ENCODE measurements around the gene UGT1A4. TPM values are rescaled to one million over a fixed set of nuclear protein-coding genes. Genes with fewer than 3 reads are reported as not detected.

Gene UGT1A4
- total RNA-seq, result 0.33 TPM in 1 of 2 replicates, not detected in the other

DNA sequence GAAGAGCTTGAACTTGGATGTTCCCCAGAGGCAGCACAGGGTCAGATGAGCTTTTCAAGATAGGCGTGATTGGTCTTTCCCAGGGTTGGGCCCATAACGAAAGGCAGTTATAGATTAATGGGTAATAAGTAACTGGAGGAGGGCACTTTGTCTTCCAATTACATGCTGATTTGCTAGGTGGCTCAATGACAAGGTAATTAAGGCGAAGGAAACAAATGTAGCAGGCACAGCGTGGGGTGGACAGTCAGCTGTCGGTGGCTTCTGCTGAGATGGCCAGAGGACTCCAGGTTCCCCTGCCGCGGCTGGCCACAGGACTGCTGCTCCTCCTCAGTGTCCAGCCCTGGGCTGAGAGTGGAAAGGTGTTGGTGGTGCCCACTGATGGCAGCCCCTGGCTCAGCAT, at the start of gene UGT1A4:
UGT1A4 (plus strand) TSS at position 185 of the 400 bp plus-strand sequence; CDS start at position 270, 85 bp downstream.

DNA sequence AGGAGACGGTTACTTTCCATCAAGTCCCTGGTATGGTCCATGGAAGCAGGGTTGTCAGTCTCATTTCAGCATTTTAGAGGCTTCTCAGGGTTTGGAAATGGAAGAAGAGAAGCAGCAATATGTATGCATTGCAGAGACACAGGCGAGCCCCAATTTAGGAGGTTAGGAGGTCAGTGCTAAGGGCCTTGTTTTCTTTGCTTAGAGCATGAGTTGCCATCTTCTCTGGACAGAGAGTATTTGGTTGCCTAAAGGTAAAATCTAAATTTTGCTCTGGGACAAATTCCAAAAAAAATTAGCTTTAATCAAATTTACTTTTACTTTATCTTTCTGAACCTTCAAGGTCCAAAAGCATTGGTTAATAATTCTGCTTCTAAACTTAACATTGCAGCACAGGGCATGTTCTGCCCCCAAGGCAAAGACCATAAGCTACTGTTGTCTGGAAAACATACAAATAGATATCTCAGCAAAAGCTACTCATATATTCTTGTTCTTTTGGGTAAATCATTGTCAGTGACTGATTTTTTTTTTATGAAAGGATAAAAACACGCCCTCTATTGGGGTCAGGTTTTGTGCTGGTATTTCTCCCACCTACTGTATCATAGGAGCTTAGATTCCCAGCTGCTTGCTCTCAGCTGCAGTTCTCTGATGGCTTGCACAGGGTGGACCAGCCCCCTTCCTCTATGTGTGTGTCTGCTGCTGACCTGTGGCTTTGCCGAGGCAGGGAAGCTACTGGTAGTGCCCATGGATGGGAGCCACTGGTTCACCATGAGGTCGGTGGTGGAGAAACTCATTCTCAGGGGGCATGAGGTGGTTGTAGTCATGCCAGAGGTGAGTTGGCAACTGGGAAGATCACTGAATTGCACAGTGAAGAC, 47.0 kb upstream of the UGT1A4 start, which contains the start of gene UGT1A9:
UGT1A9 (plus strand) TSS at position 609 of the 872 bp plus-strand sequence; CDS start at position 646, 37 bp downstream.

DNA sequence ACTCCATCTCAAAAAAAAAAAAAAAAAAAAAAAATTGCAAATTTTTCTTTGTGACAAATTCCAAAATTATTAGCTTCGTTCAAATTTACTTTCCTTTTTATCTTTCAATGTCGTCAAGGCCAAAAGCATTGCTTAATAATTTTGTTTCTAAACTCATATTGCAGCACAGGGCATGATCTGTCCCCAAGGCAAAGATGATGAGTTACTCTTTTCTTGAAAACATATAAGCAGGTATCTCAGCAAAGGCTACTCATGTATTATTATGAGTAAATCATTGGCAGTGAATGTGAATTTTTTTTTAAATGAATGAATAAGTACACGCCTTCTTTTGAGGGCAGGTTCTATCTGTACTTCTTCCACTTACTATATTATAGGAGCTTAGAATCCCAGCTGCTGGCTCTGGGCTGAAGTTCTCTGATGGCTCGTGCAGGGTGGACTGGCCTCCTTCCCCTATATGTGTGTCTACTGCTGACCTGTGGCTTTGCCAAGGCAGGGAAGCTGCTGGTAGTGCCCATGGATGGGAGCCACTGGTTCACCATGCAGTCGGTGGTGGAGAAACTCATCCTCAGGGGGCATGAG, 36.9 kb upstream of the UGT1A4 start, which contains the start of gene UGT1A7:
UGT1A7 (plus strand) TSS at position 381 of the 579 bp plus-strand sequence; CDS start at position 418, 37 bp downstream.

DNA sequence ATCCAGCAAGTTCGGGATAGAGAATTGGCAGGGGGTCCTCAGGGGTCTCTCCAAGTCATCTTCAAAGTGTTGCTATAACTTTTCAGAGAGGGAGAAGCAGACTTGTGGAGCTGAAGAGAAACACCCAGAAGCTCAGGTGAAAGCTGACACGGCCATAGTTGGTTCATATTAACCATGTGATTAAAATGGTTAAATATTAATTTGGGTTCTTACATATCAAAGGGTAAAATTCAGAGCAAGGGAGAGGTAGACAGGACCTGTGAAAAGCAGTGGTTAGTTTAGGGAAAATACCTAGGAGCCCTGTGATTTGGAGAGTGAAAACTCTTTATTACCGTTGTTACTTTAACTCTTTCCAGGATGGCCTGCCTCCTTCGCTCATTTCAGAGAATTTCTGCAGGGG, 25.9 kb upstream of the UGT1A4 start, which contains the start of gene UGT1A6:
UGT1A6 (plus strand) TSS at position 243 of the 400 bp plus-strand sequence; CDS start at position 358, 115 bp downstream.

DNA sequence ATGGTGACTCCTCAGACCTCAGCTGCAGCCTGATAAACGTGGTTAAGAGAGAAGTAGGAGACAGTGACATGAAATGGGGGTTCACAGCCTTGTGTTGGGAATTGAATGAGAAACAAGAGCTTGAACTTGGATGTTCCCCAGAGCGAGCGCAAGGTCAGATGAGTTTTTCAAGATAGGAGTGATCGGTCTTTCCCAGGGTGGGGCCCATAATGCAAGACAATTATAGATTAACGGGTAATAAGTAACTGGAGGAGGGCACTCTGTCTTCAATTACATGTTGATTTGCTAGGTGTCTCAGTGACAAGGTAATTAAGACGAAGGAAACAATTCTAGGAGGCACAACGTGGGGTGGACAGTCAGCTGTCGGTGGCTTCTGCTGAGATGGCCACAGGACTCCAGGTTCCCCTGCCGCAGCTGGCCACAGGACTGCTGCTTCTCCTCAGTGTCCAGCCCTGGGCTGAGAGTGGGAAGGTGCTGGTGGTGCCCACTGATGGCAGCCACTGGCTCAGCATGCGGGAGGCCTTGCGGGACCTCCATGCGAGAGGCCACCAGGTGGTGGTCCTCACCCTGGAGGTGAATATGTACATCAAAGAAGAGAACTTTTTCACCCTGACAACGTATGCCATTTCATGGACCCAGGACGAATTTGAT, 5.8 kb upstream of the UGT1A4 start, which contains the start of gene UGT1A5:
UGT1A5 (plus strand) TSS at position 297 of the 651 bp plus-strand sequence; CDS start at position 382, 85 bp downstream.

DNA sequence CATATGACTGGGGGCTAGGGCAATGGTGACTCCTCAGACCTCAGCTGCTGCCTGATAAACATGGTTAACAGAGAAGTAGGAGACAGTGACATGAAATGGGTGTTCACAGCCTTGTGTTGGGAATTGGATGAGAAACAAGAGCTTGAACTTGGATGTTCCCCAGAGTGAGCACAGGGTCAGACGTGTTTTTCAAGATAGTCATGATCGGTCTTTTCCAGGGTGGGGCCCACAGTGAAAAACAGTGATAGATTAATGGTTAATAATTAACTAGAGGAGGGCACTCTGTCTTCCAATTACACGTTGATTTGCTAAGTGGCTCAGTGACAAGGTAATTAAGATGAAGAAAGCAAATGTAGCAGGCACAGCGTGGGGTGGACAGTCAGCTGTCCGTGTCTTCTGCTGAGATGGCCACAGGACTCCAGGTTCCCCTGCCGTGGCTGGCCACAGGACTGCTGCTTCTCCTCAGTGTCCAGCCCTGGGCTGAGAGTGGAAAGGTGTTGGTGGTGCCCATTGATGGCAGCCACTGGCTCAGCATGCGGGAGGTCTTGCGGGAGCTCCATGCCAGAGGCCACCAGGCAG, 10.3 kb downstream of the UGT1A4 start, which contains the start of gene UGT1A3:
UGT1A3 (plus strand) TSS at position 320 of the 579 bp plus-strand sequence; CDS start at position 405, 85 bp downstream.

DNA sequence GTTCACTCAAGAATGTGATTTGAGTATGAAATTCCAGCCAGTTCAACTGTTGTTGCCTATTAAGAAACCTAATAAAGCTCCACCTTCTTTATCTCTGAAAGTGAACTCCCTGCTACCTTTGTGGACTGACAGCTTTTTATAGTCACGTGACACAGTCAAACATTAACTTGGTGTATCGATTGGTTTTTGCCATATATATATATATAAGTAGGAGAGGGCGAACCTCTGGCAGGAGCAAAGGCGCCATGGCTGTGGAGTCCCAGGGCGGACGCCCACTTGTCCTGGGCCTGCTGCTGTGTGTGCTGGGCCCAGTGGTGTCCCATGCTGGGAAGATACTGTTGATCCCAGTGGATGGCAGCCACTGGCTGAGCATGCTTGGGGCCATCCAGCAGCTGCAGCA, 41.5 kb downstream of the UGT1A4 start, which contains the start of gene UGT1A1:
UGT1A1 (plus strand) TSS at position 228 of the 400 bp plus-strand sequence; CDS start at position 246, 18 bp downstream.

DNA sequence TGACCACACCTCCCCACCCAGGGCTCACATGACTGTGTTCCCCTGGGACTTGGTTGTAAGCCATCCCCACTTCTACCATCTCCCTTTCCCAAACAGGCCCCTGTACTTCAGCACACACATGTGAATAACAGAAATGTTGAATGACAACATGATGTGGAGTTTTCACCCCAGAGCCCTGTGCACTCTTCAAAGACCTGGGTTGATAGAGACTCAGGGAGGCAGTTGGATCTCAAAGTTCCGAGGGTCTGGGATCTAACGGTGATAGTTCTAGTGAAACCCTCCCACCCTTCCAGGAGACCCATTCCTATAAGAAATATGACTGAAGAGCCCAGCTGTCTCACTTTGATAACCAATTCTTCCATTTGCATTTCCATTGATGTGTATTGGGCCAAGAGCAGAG, 59.5 kb downstream of the UGT1A4 start, which contains the start of gene MROH2A:
MROH2A (plus strand) TSS at position 301 of the 400 bp plus-strand sequence. CDS start 1,029 bp downstream, outside the sequence.

Other genes with a start within 250 kb of the UGT1A4 start
- 20.6 and 22.6 TPM in 2 replicates for gene USP40, start 152.0 kb upstream of the UGT1A4 start, total RNA-seq
- gene UGT1A8, start 101.1 kb upstream of the UGT1A4 start, total RNA-seq, result 0.37 and 0.56 TPM in 2 replicates
- not detected in 2 replicates for gene UGT1A10, start 82.3 kb upstream of the UGT1A4 start, total RNA-seq
- not detected in 2 replicates for gene UGT1A9, start 46.8 kb upstream of the UGT1A4 start, total RNA-seq
- 0.37 and 0.49 TPM in 2 replicates for gene UGT1A7, start 36.8 kb upstream of the UGT1A4 start, total RNA-seq
- gene UGT1A6, start 25.8 kb upstream of the UGT1A4 start, total RNA-seq, result 35.8 and 38.9 TPM in 2 replicates
- 3.2 TPM in 1 of 2 replicates, not detected in the other for gene UGT1A5, start 5.8 kb upstream of the UGT1A4 start, total RNA-seq
- 0.35 TPM in 1 of 2 replicates, not detected in the other for gene UGT1A3, start 10.3 kb downstream of the UGT1A4 start, total RNA-seq
- 0.28 and 1.2 TPM in 2 replicates for gene UGT1A1, start 41.5 kb downstream of the UGT1A4 start, total RNA-seq
- gene MROH2A, start 59.6 kb downstream of the UGT1A4 start, total RNA-seq, result not detected in 2 replicates
- 18.2 and 26.2 TPM in 2 replicates for gene HJURP, start 135.8 kb downstream of the UGT1A4 start, total RNA-seq
- gene TRPM8, start 198.6 kb downstream of the UGT1A4 start, total RNA-seq, result not detected in 2 replicates